Cardiac muscle cell (in vitro differentiated cells and primary cell): ENCODE data around the gene TNRC18. TPM values are rescaled to one million over a fixed set of nuclear protein-coding genes. Genes with fewer than 3 reads are reported as not detected.

ENCODE experiments used
- DNase-seq, 2 donors: peaks; one replicate each; pipeline versions ENCODE4 v3.0.0 to v3.0.0-alpha.2; 2010 to 2017; ENCODE audit warnings: low read depth in 1 of 2, low spot score in 1 of 2
- H3K27ac ChIP-seq: fragments of 200-600 bp; sonication (generic); 2 replicates; pipeline ENCODE4 v1.5.1; 2016
- H3K27me3 ChIP-seq: fragments of 200-600 bp; sonication (generic); 2 replicates; pipeline ENCODE4 v1.6.0; 2016; ENCODE audit warnings: control low read depth
- H3K36me3 ChIP-seq: fragments of 200-600 bp; sonication (generic); 2 replicates; pipeline ENCODE4 v1.5.1; 2016; ENCODE audit warnings: control low read depth
- H3K4me1 ChIP-seq: fragments of 200-600 bp; sonication (generic); 2 replicates; pipeline ENCODE4 v1.8.1; 2017; ENCODE audit warnings: low read depth, mild to moderate bottlenecking, mixed run types
- H3K4me3 ChIP-seq: fragments of 200-600 bp; sonication (generic); 2 replicates; pipeline ENCODE4 v1.5.1; 2016; ENCODE audit warnings: mild to moderate bottlenecking
- H3K9me3 ChIP-seq: fragments of 200-600 bp; sonication (generic); 2 replicates; pipeline ENCODE4 v1.5.1; 2017; ENCODE audit warnings: low read depth, mild to moderate bottlenecking, control low read depth
- polyA plus RNA-seq: library from polyadenylated mRNA; unstranded; fragments of >200 nt; fragmentation: Nextera tagmentation; extraction: Ambion mirVana; gene quantifications from 2 replicates; pipeline ENCODE4 v1.2.1, GENCODE V29; 2016
- total RNA-seq: library from RNA; depleted of rRNA; stranded (reverse); fragments of >200 nt; gene quantifications from 2 replicates; pipeline ENCODE4 v1.2.3, GENCODE V29; 2016
- TF ChIP-seq, protein P1 (sequence below): IDR thresholded peaks from 2 replicates; pipeline ENCODE4 v1.5.1; 2012; ENCODE audit warnings: low read depth, mild to moderate bottlenecking, low read length

TNRC18 gene
- total and polyA plus RNA-seq, 2 experiments from 2014 or later: 15.1 to 180 TPM

DNA sequence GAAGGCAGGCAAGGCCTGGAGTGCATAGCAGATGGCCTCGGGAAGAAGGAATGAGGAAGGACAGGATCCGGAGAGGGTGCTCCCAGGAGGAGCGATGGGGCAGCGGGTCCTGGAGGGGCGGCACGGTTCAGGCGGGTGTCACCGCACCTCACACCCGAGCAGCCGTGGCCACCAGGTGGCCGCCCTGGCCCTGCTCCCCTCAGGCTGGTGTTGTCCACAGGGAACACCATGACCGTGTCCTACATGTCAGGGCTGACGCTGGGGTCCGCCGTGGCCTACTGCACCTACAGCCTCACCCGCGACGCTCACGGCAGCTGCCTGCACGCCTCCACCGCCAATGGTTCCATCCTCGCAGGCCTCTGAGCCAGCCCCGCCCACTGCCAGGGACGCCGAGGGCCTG lies 121.1 kb downstream of the TNRC18 start:
- Histone ChIP-seq H3K27me3 (no peaks in the 10 kb centered on the region), H3K27ac (no peak overlapping the region), H3K36me3 (no peaks in the 10 kb centered on the region), H3K4me3 (no peak overlapping the region), H3K9me3 (no peaks in the 10 kb centered on the region), H3K4me1 (no peaks in the 10 kb centered on the region)
- no peak for DNase-seq
- TF ChIP-seq, protein P1, sequence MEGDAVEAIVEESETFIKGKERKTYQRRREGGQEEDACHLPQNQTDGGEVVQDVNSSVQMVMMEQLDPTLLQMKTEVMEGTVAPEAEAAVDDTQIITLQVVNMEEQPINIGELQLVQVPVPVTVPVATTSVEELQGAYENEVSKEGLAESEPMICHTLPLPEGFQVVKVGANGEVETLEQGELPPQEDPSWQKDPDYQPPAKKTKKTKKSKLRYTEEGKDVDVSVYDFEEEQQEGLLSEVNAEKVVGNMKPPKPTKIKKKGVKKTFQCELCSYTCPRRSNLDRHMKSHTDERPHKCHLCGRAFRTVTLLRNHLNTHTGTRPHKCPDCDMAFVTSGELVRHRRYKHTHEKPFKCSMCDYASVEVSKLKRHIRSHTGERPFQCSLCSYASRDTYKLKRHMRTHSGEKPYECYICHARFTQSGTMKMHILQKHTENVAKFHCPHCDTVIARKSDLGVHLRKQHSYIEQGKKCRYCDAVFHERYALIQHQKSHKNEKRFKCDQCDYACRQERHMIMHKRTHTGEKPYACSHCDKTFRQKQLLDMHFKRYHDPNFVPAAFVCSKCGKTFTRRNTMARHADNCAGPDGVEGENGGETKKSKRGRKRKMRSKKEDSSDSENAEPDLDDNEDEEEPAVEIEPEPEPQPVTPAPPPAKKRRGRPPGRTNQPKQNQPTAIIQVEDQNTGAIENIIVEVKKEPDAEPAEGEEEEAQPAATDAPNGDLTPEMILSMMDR: no peak

DNA sequence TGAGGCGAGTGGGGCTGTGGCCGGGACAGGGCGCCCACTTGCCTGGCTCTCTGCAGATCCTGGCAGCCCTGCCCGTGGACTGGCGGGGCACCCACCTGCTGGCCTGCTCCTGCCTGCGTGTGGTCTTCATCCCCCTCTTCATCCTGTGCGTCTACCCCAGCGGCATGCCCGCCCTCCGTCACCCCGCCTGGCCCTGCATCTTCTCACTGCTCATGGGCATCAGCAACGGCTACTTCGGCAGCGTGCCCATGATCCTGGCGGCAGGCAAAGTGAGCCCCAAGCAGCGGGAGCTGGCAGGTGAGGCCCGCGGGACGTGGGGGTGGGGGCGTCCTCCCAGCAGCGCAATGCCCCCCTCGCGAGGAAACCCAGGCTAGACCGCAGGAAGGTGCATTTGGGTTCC lies 123.3 kb downstream of the TNRC18 start:
- TF ChIP-seq, protein P1: no peak
- Histone ChIP-seq H3K4me1 (no peaks in the 10 kb centered on the region), H3K4me3 (no peak overlapping the region), H3K27me3 (no peaks in the 10 kb centered on the region), H3K27ac (no peak overlapping the region), H3K36me3 (no peaks in the 10 kb centered on the region), H3K9me3 (no peaks in the 10 kb centered on the region)
- DNase-seq: no peak

DNA sequence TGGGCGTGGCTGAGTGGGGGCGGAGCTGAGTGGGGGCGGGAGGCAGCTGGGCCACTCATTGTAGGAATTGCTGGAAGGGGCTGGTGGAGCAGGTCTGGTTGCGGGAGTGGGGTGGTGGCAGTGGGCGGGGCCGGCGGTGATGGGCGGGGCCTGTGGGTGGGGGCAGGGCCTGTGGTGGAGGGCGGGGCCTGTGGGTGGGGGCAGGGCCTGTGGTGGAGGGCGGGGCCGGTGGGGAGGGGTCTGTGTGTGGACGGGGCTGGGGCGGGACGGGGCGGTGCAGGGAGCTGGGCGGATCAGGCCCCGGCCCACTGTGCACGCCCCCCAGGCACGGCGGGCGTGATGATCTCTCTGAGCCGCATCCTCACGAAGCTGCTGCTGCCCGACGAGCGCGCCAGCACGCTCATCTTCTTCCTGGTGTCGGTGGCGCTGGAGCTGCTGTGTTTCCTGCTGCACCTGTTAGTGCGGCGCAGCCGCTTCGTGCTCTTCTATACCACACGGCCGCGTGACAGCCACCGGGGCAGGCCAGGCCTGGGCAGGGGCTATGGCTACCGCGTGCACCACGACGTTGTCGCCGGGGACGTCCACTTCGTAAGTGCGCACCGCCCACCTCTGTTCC lies 126.9 kb downstream of the TNRC18 start:
- Histone ChIP-seq H3K27ac (no peak overlapping the region), H3K27me3 (no peaks in the 10 kb centered on the region), H3K4me1 (no peaks in the 10 kb centered on the region), H3K4me3 (no peak overlapping the region), H3K9me3 (no peaks in the 10 kb centered on the region), H3K36me3 (no peaks in the 10 kb centered on the region)
- DNase-seq: peak in 1 of 2 donors; percentile 67
- TF ChIP-seq, protein P1: no peak

DNA sequence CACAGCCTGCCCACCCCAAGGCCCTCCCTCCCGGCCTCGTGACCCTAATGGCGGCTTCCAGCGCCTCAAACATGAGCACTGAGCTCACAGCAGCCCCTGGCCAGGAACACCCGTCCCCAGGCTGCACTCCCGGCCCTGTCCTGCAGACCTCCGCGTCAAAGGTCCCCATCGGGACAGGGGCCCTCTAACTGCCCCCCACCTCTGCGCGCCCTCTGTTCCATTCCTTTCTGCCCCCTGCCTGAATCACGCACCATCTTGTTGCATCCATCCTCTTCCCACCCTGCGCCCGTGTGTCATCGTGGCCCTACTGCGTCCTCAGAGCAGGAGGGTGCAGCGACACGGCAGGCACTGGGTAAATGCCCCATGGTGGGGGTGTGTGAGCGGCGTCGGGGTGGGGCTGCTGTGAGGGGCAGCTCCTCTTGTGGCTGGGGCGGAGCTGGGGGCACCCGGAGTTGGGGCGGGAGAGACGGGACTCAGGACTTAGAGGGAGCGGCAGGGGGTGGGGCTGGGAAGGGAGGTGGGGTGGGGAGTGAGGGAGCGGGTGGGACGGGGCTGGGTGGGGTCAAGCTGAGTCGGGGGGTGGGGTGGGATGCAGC lies 127.5 kb downstream of the TNRC18 start:
- no peaks in the 10 kb centered on the region for H3K27me3 ChIP-seq
- H3K27ac ChIP-seq: no peak overlapping the region
- no peaks in the 10 kb centered on the region for H3K36me3 ChIP-seq
- TF ChIP-seq, protein P1: no peak
- no peak overlapping the region for H3K4me3 ChIP-seq
- no peaks in the 10 kb centered on the region for H3K4me1 ChIP-seq
- no peaks in the 10 kb centered on the region for H3K9me3 ChIP-seq
- DNase-seq: no peak

DNA sequence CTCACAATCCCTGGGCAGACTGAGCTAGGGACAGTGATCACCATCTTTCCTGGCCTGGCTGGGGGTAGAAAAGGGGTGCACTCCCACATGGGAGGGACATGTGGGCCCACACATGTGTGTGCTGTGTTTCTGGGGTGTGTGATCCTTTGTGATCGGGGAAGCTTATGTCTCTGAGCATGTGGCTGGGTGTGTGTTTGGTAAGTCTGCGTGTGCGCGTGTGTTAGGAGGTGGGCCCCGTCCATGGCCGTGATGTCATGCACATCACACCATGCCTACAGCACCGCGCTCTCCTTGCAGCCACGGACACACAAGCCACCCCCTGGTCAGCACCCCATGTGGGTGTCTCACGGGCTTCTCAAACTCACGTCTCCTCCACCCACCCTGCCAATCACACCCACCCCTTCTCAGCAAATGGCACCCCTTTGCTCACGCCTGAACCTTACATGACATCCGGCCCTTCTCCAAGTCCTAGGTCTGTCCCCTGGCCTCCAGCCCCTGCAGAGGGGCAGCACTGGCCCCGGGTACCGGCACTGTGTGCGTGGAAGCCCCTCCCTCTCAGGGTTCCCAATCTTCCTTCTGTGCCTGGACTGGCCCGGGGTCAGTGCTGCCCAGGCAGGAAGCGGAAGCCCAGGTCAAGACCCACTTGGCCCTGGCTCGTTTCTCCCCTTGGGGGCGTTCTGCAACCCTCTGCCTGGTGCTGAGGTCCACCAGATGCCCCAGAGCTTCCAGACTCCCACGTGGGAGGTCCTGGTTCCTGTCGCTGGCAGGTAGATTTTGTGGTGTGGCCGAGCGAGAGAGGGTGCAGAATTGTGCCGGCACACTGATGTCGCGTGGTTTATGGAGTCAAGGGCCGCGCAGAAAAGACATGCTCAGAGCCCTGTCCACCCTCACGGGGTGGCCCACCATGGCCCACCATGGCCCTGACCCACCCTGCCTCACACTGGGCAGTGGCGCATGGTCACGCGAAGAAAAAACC lies 128.3 kb downstream of the TNRC18 start:
- H3K4me1 ChIP-seq: no peaks in the 10 kb centered on the region
- no peaks in the 10 kb centered on the region for H3K9me3 ChIP-seq
- no peaks in the 10 kb centered on the region for H3K27me3 ChIP-seq
- no peak for DNase-seq
- TF ChIP-seq, protein P1: no peak
- H3K36me3 ChIP-seq: no peaks in the 10 kb centered on the region
- H3K27ac ChIP-seq: no peak overlapping the region
- H3K4me3 ChIP-seq: no peak overlapping the region
